Measurements from ENCODE around the gene ACAP1. TPM values are rescaled to one million over a fixed set of nuclear protein-coding genes. Genes with fewer than 3 reads are reported as not detected.

Gene ACAP1
- total RNA-seq, 1 experiment from 2014 or later: 8.8 TPM

GRCh38 chr17:7352910-7353635 is 16.7 kb downstream of the ACAP1 start:
- Histone ChIP-seq H3K9me3 (ENCODE audit: control insufficient read depth in 1 of 2, insufficient read depth in 1 of 2, low read depth in 1 of 2, low read length in 2 of 2) (no peaks in the 10 kb centered on the region), H3K9me2 (ENCODE audit: insufficient read depth) (no peaks in the 10 kb centered on the region), H3K27me3 (ENCODE audit: insufficient read depth, low read length) (no peaks in the 10 kb centered on the region), H3K36me3 (ENCODE audit: control insufficient read depth in 1 of 2, insufficient read depth in 2 of 2, low read length in 2 of 2) (no peaks in the 10 kb centered on the region), H3K79me2 (ENCODE audit: insufficient read depth, low read length) (peaks cover 32% of the 10 kb centered on the region), H3K4me1 (ENCODE audit: control insufficient read depth in 1 of 2, insufficient read depth in 2 of 2, low read length in 2 of 2) (peaks cover 29 to 69% of the 10 kb centered on the region in 2 experiments), H2AFZ (ENCODE audit: low read depth, low read length, poor library complexity, severe bottlenecking) (no peak overlapping the region), H4K20me1 (ENCODE audit: insufficient read depth) (0 out of 2 replicates have a peak, but pooled peaks cover 4% of the 10 kb centered on the region), H3K4me2 (ENCODE audit: low read length) (peak overlapping the region; percentile 80), H3K9ac (ENCODE audit: low read length) (peak overlapping the region; percentile 88), H3K4me3 (replicated peaks in 1 of 2; ENCODE audit: low read depth in 1 of 2, low read length in 2 of 2) (peak overlapping the region; percentile 79 to 89), H3K27ac (ENCODE audit: low read depth, low read length) (peak overlapping the region; percentile 99)
- no peak for ATAC-seq
- ChIA-PET POLR2A (no interaction called here), RAD21 (ENCODE audit: low non-redundant PET in 1 of 2, low total read pairs in 2 of 2, uncharacterized antibody in 2 of 2, unreplicated experiment in 2 of 2) (no interaction called here), CTCF (interaction anchor here (0.9 to 2.0 kb wide), 2 partner anchors 24 to 207 kb away, joined by 3 to 7 read pairs; partner anchors contain the start of gene NEURL4)
- DNase-seq (ENCODE audit: low read depth, low spot score): no peak
- intact Hi-C loops (cut with micrococcal nuclease): loop anchor here (5.0 kb wide), 1 partner anchor 306 kb away; no protein-coding TSS in a partner anchor
- no TSS peak for BruUV-seq (replicated peaks)
- TF ChIP-seq MAX (IDR thresholded peaks at IDR 0.05) (no peak), ZBTB33 (IDR thresholded peaks at IDR 0.05; ENCODE audit: extremely low read depth, insufficient replicate concordance, low read length) (no peak), ZFX (IDR thresholded peaks at IDR 0.05) (no peak), ATF3 (IDR thresholded peaks at IDR 0.05) (no peak), POLR2AphosphoS5 (IDR thresholded peaks at IDR 0.05; ENCODE audit: low read depth, low read length) (no peak), POLR2A (IDR thresholded peaks at IDR 0.05; ENCODE audit: borderline replicate concordance, extremely low read depth, insufficient read depth, insufficient read length) (no peak), CEBPB (IDR thresholded peaks at IDR 0.05; ENCODE audit: low read depth) (no peak), ZNF274 (IDR thresholded peaks at IDR 0.05; ENCODE audit: low read depth, low read length) (no peak), FOSL1 (IDR thresholded peaks at IDR 0.05; ENCODE audit: low read depth) (no peak), ELF1 (IDR thresholded peaks at IDR 0.05; ENCODE audit: borderline replicate concordance, low read depth) (no peak), RAD21 (IDR thresholded peaks at IDR 0.05; ENCODE audit: low read depth) (no peak), EZH2 (IDR thresholded peaks at IDR 0.05) (no peak), CBX3 (IDR thresholded peaks at IDR 0.05; ENCODE audit: low read depth) (no peak), CTCF (IDR thresholded peaks at IDR 0.05 in 2 of 3, conservative IDR thresholded peaks at IDR 0.05 in 1 of 3; ENCODE audit: borderline replicate concordance in 1 of 3, insufficient read depth in 1 of 3, low read depth in 2 of 3, low read length in 2 of 3) (no peak), EGR1 (IDR thresholded peaks at IDR 0.05; ENCODE audit: low read depth) (no peak), SP1 (IDR thresholded peaks at IDR 0.05; ENCODE audit: low read depth) (no peak), TCF7L2 (IDR thresholded peaks at IDR 0.05; ENCODE audit: borderline replicate concordance, extremely low read depth, insufficient read depth, insufficient read length) (no peak), JUND (IDR thresholded peaks at IDR 0.05) (no peak), YY1 (IDR thresholded peaks at IDR 0.05; ENCODE audit: extremely low read depth, insufficient replicate concordance, low read depth, low read length) (no peak), SIN3A (IDR thresholded peaks at IDR 0.05; ENCODE audit: low read depth) (no peak)

All from HCT116 (cell line).